Measurements from ENCODE around the gene SEC16B.

Gene SEC16B

DNA sequence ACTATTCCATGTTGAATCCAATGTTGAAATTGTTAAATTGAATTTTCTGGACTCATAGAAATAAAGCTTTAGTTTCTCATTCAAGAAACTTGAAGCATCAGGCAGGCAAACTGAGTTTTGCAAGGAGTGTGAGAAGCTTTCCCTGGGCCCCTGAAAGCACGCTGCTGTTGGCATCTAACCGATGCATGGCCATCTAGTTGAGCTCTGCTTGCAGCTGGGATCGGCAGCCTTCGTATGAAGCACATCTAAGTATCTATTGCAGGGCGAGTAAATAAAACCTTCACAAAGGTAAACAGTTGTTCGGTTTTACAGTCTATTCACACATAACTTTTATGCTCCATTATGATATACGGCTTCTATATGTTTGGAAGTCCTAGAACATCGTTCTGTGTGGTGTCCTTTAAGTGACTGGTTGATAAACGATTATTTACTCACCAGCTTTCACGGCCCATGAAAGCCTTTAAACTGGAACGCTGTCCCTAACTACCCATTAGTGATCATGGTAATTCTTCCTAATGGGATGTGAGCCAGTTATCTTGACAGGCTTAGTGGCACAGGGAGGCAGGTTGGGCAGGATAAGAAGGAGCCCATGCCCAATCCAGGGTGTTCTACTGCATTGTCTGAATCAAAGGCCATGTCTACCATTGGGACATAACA, 71.7 kb downstream of the SEC16B start:
- no peak for DNase-seq

DNA sequence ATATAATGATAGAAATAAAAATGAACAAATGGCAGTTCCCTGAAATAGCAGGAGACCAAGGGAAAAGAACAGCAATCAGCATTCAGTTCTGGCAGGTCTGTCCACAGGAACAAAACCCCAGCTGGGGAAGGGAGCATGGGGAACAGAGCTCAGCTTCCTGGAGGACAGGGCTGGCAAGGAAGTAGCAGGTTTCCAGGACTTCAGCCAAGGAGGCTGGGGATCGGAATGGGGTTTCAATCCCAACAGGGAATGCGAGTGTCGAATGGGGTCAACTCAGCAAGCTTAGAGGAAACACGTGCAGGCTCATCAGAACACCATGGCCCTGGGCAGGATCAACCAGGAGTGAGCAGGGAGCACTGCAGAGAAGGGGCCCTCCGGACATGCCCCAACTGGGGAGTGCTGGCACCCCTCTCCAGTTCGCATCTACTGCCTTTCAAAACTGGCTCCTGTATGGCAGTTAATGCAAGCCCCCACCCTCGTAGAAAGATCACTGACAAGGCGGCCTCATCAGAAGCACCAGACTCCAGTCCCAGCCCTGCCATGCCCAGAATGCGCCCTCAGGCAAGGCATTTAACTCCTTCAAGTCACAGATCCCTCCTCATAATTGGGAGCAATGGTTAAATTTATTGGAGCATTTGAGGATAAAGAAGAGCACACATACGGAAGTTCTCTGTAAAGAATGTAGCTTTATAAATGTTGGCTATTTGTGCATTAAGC, 72.4 kb downstream of the SEC16B start:
- no peak for DNase-seq

Data from stimulated activated naive CD4-positive, alpha-beta T cell treated with Interleukin-2 at 50 U/mL for 16 hours (primary cell).